GM12878 (cell line): ENCODE results near the gene KCNK4. TPM values are rescaled to one million over a fixed set of nuclear protein-coding genes. Genes with fewer than 3 reads are reported as not detected.
A peak's percentile ranks its signal among the peaks of the same experiment; 100 is the strongest.

Experiments used
- ATF7 ChIP-seq: fragments of 450-650 bp; IDR thresholded peaks from 2 replicates; pipeline ENCODE4 v1.6.1; 2016; ENCODE audit warnings: low read depth, mild to moderate bottlenecking
- BACH1 ChIP-seq: fragments of 450-650 bp; IDR thresholded peaks from 2 replicates; pipeline ENCODE4 v1.6.1; 2017; ENCODE audit warnings: mild to moderate bottlenecking, borderline replicate concordance
- ETV6 ChIP-seq, 2 experiments: fragments of 450-650 bp in 1 of 2; IDR thresholded peaks in 1 of 2; conservative IDR thresholded peaks in 1 of 2; 2 replicates each; pipeline ENCODE4 v1.6.1; 2014; ENCODE audit warnings: antibody characterized with exemption in 1 of 2, borderline replicate concordance in 1 of 2, low read depth in 1 of 2, mild to moderate bottlenecking in 1 of 2, moderate library complexity in 1 of 2
- HCFC1 ChIP-seq: fragments of 150-350 bp; IDR thresholded peaks from 2 replicates; pipeline ENCODE4 v1.6.1; 2014; ENCODE audit warnings: low read length
- HDAC2 ChIP-seq: fragments of 200-600 bp; sonication (generic); IDR thresholded peaks from 2 replicates; pipeline ENCODE4 v1.6.1; 2017
- HDGF ChIP-seq: fragments of 450-650 bp; IDR thresholded peaks from 2 replicates; pipeline ENCODE4 v1.6.1; 2016; ENCODE audit warnings: antibody characterized with exemption
- KAT2A ChIP-seq: conservative IDR thresholded peaks from 2 replicates; pipeline ENCODE4 v1.6.1; 2011; ENCODE audit warnings: low read depth, low read length; ENCODE audit not compliant: control insufficient read depth
- MEF2A ChIP-seq: IDR thresholded peaks from 2 replicates; pipeline ENCODE4 v1.6.1; 2011; ENCODE audit warnings: low read depth, mild to moderate bottlenecking, low read length, moderate library complexity; ENCODE audit not compliant: insufficient read depth
- MTA3 ChIP-seq: IDR thresholded peaks from 2 replicates; pipeline ENCODE4 v1.6.1; 2012; ENCODE audit warnings: low read length, inconsistent platforms, borderline replicate concordance
- NR2C1 ChIP-seq: fragments of 450-650 bp; IDR thresholded peaks from 2 replicates; pipeline ENCODE4 v1.6.1; 2017; ENCODE audit warnings: antibody characterized with exemption, mild to moderate bottlenecking, moderate library complexity
- POLR2A ChIP-seq: IDR thresholded peaks from 2 replicates; pipeline ENCODE4 v1.6.1; 2011; ENCODE audit warnings: low read depth, mild to moderate bottlenecking, low read length
- RUNX3 ChIP-seq: IDR thresholded peaks from 2 replicates; pipeline ENCODE4 v1.6.1; 2012; ENCODE audit warnings: low read length, inconsistent platforms
- SMAD1 ChIP-seq: fragments of 450-650 bp; IDR thresholded peaks from 2 replicates; pipeline ENCODE4 v1.6.1; 2018; ENCODE audit warnings: mild to moderate bottlenecking, low read depth; ENCODE audit not compliant: partially characterized antibody
- TCF12 ChIP-seq: IDR thresholded peaks from 2 replicates; pipeline ENCODE4 v1.6.1; 2011; ENCODE audit warnings: low read depth, mild to moderate bottlenecking, low read length
- YY1 ChIP-seq: IDR thresholded peaks from 2 replicates; pipeline ENCODE4 v1.6.1; 2011; ENCODE audit warnings: low read depth, mild to moderate bottlenecking, low read length
- polyA plus RNA-seq, 11 experiments: library from polyadenylated mRNA; depleted of rRNA in 4 of 11; unstranded in 6 of 11; stranded (reverse) in 5 of 11; fragments of >200 nt; fragmentation: Nextera tagmentation in 4 of 11; fragmentation: Illumina TruSeq in 1 of 11; extraction: Ambion mirVana in 4 of 11; extraction: Trizol in 1 of 11; gene quantifications; 1 replicate in 1 of 11; 2 replicates in 10 of 11; pipeline versions ENCODE4 v1.2.1 to v1.2.3, GENCODE V29; 2011 to 2016; ENCODE audit warnings: inconsistent platforms in 2 of 11, missing spikeins in 2 of 11, low read depth in 1 of 11
- total RNA-seq, 4 experiments: library from RNA; depleted of rRNA in 3 of 4; stranded (reverse); fragments of >200 nt in 3 of 4; fragmentation: Illumina TruSeq in 1 of 4; extraction: Trizol in 1 of 4; gene quantifications; 2 replicates each; pipeline versions ENCODE4 v1.2.1 to v1.2.3, GENCODE V29; 2013 to 2021
- TF ChIP-seq, protein P1 (sequence below): IDR thresholded peaks from 2 replicates; pipeline ENCODE4 v1.6.1; 2012; ENCODE audit warnings: low read depth, low read length, improper control_type of control experiment
- TF ChIP-seq, protein P2 (sequence below): fragments of 150-350 bp; IDR thresholded peaks from 2 replicates; pipeline ENCODE4 v1.6.1; 2016; ENCODE audit warnings: low read depth, low read length
- TF ChIP-seq, protein P3 (sequence below): IDR thresholded peaks from 2 replicates; pipeline ENCODE4 v1.6.1; 2011; ENCODE audit warnings: mild to moderate bottlenecking, low read depth, low read length, moderate library complexity; ENCODE audit not compliant: insufficient replicate concordance
- TF ChIP-seq, protein P4 (sequence below): fragments of 450-650 bp; IDR thresholded peaks from 2 replicates; pipeline ENCODE4 v1.6.1; 2017; ENCODE audit warnings: mild to moderate bottlenecking, low read depth, inconsistent platforms; ENCODE audit not compliant: poor library complexity, severe bottlenecking
- TF ChIP-seq, protein P5 (sequence below): IDR thresholded peaks from 2 replicates; pipeline ENCODE4 v1.6.1; 2012; ENCODE audit warnings: low read depth, low read length, improper control_type of control experiment
- TF ChIP-seq, protein P6 (sequence below): IDR thresholded peaks from 2 replicates; pipeline ENCODE4 v1.6.1; 2011; ENCODE audit warnings: borderline replicate concordance, low read depth, mild to moderate bottlenecking, moderate library complexity, mixed read lengths, low read length; ENCODE audit not compliant: insufficient read depth; ENCODE audit errors: extremely low read length

Gene KCNK4
- total and polyA plus RNA-seq, 10 of the 15 experiments (the other 5 are each of a cell fraction or from before 2014, with no cell fraction given): 0.04 TPM; not detected in 9

DNA sequence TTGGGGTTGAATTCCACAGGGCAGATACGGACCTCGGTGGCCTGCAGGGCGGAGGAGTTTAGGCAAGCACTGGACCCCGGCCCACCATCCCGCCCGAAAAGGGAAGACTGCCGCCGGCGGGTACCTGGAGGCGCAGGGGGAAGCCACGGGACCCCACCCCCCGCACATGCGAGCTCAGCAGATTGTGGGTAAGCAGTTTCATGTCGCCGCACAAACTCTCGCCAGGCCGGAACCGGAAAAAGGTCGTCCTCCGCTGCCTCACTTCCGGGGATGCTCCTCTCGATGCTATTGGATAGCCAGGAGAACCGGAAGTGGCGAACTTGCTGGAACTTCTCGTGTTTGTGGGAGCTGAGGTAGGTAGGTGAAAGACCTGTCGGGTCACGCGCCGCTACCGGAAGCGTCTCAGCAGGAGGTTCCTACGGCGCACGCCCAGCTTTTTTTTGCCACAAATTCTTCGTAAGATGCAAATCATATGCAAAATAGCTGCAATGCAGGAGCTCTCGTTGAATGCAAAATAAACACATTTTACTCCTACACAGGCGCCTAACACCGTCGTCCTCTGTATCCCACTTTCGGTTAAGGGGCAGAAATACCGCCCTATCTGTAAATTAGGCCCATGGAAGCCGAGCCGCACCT is 26.3 kb downstream of the KCNK4 start, which contains the start of gene TRMT112 (continued):
- TF ChIP-seq SMAD1: peak; percentile 73
- TF ChIP-seq, protein P1, sequence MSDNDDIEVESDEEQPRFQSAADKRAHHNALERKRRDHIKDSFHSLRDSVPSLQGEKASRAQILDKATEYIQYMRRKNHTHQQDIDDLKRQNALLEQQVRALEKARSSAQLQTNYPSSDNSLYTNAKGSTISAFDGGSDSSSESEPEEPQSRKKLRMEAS: peak; percentile 64
- TF ChIP-seq BACH1: peak; percentile 53; the same call in 1 of the 2 replicates
- TF ChIP-seq, protein P2, sequence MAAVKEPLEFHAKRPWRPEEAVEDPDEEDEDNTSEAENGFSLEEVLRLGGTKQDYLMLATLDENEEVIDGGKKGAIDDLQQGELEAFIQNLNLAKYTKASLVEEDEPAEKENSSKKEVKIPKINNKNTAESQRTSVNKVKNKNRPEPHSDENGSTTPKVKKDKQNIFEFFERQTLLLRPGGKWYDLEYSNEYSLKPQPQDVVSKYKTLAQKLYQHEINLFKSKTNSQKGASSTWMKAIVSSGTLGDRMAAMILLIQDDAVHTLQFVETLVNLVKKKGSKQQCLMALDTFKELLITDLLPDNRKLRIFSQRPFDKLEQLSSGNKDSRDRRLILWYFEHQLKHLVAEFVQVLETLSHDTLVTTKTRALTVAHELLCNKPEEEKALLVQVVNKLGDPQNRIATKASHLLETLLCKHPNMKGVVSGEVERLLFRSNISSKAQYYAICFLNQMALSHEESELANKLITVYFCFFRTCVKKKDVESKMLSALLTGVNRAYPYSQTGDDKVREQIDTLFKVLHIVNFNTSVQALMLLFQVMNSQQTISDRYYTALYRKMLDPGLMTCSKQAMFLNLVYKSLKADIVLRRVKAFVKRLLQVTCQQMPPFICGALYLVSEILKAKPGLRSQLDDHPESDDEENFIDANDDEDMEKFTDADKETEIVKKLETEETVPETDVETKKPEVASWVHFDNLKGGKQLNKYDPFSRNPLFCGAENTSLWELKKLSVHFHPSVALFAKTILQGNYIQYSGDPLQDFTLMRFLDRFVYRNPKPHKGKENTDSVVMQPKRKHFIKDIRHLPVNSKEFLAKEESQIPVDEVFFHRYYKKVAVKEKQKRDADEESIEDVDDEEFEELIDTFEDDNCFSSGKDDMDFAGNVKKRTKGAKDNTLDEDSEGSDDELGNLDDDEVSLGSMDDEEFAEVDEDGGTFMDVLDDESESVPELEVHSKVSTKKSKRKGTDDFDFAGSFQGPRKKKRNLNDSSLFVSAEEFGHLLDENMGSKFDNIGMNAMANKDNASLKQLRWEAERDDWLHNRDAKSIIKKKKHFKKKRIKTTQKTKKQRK: no peak
- peak; percentile 40; the same call in 1 of the 2 replicates for TF ChIP-seq YY1
- TF ChIP-seq RUNX3: peak; percentile 78
- TF ChIP-seq HCFC1: peak; percentile 65; the same call in 1 of the 2 replicates
- TF ChIP-seq KAT2A: no peak
- TF ChIP-seq, protein P3, sequence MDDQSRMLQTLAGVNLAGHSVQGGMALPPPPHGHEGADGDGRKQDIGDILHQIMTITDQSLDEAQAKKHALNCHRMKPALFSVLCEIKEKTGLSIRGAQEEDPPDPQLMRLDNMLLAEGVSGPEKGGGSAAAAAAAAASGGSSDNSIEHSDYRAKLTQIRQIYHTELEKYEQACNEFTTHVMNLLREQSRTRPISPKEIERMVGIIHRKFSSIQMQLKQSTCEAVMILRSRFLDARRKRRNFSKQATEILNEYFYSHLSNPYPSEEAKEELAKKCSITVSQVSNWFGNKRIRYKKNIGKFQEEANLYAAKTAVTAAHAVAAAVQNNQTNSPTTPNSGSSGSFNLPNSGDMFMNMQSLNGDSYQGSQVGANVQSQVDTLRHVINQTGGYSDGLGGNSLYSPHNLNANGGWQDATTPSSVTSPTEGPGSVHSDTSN: no peak
- TF ChIP-seq, protein P4, sequence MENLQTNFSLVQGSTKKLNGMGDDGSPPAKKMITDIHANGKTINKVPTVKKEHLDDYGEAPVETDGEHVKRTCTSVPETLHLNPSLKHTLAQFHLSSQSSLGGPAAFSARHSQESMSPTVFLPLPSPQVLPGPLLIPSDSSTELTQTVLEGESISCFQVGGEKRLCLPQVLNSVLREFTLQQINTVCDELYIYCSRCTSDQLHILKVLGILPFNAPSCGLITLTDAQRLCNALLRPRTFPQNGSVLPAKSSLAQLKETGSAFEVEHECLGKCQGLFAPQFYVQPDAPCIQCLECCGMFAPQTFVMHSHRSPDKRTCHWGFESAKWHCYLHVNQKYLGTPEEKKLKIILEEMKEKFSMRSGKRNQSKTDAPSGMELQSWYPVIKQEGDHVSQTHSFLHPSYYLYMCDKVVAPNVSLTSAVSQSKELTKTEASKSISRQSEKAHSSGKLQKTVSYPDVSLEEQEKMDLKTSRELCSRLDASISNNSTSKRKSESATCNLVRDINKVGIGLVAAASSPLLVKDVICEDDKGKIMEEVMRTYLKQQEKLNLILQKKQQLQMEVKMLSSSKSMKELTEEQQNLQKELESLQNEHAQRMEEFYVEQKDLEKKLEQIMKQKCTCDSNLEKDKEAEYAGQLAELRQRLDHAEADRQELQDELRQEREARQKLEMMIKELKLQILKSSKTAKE: peak; percentile 92
- peak; percentile 18; the same call in 1 of the 2 replicates for TF ChIP-seq HDGF
- peak; percentile 93 for TF ChIP-seq POLR2A
- TF ChIP-seq ETV6 (conservative IDR thresholded peaks at IDR 0.05 in 1 of 2, IDR thresholded peaks at IDR 0.05 in 1 of 2; ENCODE audit: borderline replicate concordance in 1 of 2, low read depth in 1 of 2): peak in 1 of 2 experiments; percentile 59; a peak in 2 of 4 replicates
- peak; percentile 5; the same call in 1 of the 2 replicates for TF ChIP-seq TCF12
- TF ChIP-seq HDAC2: no peak
- TF ChIP-seq MEF2A: 0 out of 2 replicates have a peak, but pooled peaks have one; percentile 3
- peak; percentile 59 for TF ChIP-seq NR2C1
- peak; percentile 82 for TF ChIP-seq ATF7
- TF ChIP-seq, protein P5, sequence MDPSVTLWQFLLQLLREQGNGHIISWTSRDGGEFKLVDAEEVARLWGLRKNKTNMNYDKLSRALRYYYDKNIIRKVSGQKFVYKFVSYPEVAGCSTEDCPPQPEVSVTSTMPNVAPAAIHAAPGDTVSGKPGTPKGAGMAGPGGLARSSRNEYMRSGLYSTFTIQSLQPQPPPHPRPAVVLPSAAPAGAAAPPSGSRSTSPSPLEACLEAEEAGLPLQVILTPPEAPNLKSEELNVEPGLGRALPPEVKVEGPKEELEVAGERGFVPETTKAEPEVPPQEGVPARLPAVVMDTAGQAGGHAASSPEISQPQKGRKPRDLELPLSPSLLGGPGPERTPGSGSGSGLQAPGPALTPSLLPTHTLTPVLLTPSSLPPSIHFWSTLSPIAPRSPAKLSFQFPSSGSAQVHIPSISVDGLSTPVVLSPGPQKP: peak; percentile 93
- TF ChIP-seq, protein P6, sequence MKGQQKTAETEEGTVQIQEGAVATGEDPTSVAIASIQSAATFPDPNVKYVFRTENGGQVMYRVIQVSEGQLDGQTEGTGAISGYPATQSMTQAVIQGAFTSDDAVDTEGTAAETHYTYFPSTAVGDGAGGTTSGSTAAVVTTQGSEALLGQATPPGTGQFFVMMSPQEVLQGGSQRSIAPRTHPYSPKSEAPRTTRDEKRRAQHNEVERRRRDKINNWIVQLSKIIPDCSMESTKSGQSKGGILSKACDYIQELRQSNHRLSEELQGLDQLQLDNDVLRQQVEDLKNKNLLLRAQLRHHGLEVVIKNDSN: peak; percentile 76
- 0 out of 2 replicates have a peak, but pooled peaks have one; percentile 8 for TF ChIP-seq MTA3
